Measurements from ENCODE around the gene TRIM64.
"Not testable (repeated sequence)": the region's sequence is repeated elsewhere in the genome, so short reads cannot be mapped to it uniquely, and the experiment has no call there.

The TRIM64 gene

GRCh38 chr11:89965737-89966136 is at the start of gene TRIM64:
TRIM64 (plus strand) TSS chr11:89966037; CDS start chr11:89968504, 2,467 bp downstream.
- not testable (repeated sequence) for FAIRE-seq

GRCh38 chr11:89922195-89922660 is 43.6 kb upstream of the TRIM64 start, which contains the start of gene TRIM49D1:
TRIM49D1 (minus strand) TSS chr11:89922245; CDS start chr11:89917710, 4,535 bp downstream.
- FAIRE-seq: no peak

More at GRCh38 chr11:89965737-89966136, at the start of gene TRIM64:
- DNase-seq (ENCODE audit: insufficient read length, low spot score): not testable (repeated sequence)

GRCh38 chr11:89923764-89924163 is 42.1 kb upstream of the TRIM64 start, which contains the start of gene TRIM49D2:
TRIM49D2 (plus strand) TSS chr11:89924064; CDS start chr11:89926762, 2,698 bp downstream.
- not testable (repeated sequence) for DNase-seq (ENCODE audit: insufficient read length, low spot score); FAIRE-seq

More at GRCh38 chr11:89922195-89922660, 43.6 kb upstream of the TRIM64 start, which contains the start of gene TRIM49D1:
- no peak for TF ChIP-seq CTCF (IDR thresholded peaks at IDR 0.05; ENCODE audit: insufficient read depth, missing control alignments)
- DNase-seq (ENCODE audit: insufficient read length, low spot score): no peak

GRCh38 chr11:89960833-89961232 is 5.0 kb upstream of the TRIM64 start:
- FAIRE-seq; DNase-seq (ENCODE audit: insufficient read length, low spot score): not testable (repeated sequence)
